GM10248 (cell line): Measurements from ENCODE around the gene GABRG3.

Source experiments
- CTCF ChIA-PET: fragments of 300-600 bp; sonication (Branson Sonifier 250); formaldehyde crosslinking; extraction: SDS; loops from one replicate; lab custom pipeline; 2021; ENCODE audit warnings: antibody characterized with exemption; lab: Yijun Ruan, JAX
- POLR2A ChIA-PET: fragments of 350-650 bp; sonication (Branson Sonifier 250); formaldehyde crosslinking; extraction: SDS; loops from one replicate; lab custom pipeline; 2020; ENCODE audit warnings: antibody characterized with exemption; lab: Yijun Ruan, JAX
- DNase-seq: peaks from one replicate; pipeline ENCODE4 v3.0.0; 2012; ENCODE audit errors: extremely low spot score
- CTCF ChIP-seq: IDR thresholded peaks from 2 replicates; pipeline ENCODE4 v1.5.1; 2012; ENCODE audit warnings: mild to moderate bottlenecking, low read depth; ENCODE audit errors: extremely low read depth, missing control alignments, control extremely low read depth

GABRG3 gene

GRCh38 chr15:26970712-26971210, at the start of gene GABRG3:
GABRG3 (plus strand) TSS chr15:26971181.
- ChIA-PET POLR2A (no interaction called here), CTCF (no interaction called here)
- no peak for TF ChIP-seq CTCF
- no peak for DNase-seq

GRCh38 chr15:26921433-26921832, 49.5 kb upstream of the GABRG3 start:
- DNase-seq, result no peak
- POLR2A ChIA-PET, result no interaction called here
- CTCF ChIA-PET, result interaction anchor here (1.8 kb wide), 1 partner anchor 32 kb away, joined by 3 read pairs; no protein-coding TSS in a partner anchor
- no peak for TF ChIP-seq CTCF

DNA sequence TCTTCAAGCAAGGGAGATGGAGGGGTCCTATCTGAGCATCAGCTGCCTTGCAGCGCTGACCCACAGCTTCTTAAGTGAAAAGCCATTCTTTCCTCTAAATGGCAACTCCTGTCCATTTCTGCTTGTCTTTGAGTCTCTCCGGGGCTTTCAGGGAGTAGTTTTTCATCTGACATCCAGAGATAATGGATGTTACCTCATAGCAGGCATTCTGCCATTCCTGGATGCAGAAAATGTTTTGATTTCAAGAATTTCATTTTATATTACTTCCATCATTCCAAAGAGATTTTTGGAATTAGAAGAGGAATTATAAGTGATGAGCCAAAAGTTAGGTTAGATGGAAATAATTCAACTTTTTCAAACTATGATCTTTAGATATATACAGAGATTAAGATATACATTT, 44.9 kb upstream of the GABRG3 start:
- ChIA-PET POLR2A (no interaction called here), CTCF (no interaction called here)
- no peak for DNase-seq
- no peak for TF ChIP-seq CTCF

DNA sequence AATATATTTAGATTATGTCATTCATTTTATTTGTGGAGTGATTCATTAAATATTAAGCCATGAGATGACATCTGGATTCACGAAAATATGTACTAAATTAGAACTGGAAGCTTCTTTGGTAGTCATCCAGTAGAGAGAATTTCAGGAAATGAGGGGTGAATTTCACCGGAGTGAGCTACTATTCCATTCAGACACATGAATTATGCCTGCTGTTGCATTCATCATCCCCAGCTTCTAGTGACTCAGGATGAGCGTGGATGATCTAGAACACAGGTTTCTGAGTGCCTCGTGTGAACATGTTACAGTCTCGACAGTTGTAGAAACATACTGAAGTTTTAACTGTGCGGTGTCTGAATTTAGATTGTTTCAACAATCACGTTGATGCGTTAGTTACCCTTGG, 42.9 kb upstream of the GABRG3 start:
- no peak for DNase-seq
- no peak for TF ChIP-seq CTCF
- POLR2A ChIA-PET, result no interaction called here
- CTCF ChIA-PET, result no interaction called here

- ChIA-PET CTCF (no interaction called here), POLR2A (no interaction called here)
- DNase-seq, result no peak
- TF ChIP-seq CTCF, result no peak
Observed at GRCh38 chr15:26929588-26929987, 41.4 kb upstream of the GABRG3 start.

DNA sequence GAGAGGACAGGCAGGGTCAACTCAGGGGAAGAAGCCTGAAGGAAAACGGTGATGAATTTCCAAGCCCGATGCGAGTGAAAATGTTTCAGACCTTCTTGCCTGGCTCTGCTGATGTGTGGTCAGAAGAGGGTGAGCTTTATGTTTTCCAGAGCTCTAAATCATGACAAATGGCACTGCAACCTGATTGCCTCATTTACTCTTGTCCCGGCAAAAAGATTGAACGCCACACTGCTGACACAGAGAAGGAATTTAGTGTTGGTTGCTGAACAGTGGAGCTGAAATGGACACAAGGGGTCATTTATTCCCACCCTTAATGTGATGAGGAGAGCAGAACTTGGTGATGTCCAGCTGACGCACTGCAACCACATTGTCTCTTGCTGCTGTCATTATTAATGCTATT, 36.1 kb upstream of the GABRG3 start:
- POLR2A ChIA-PET, result no interaction called here
- no peak for DNase-seq
- CTCF ChIA-PET, result interaction anchor here (1.4 kb wide), 1 partner anchor 16 kb away, joined by 3 read pairs; no protein-coding TSS in a partner anchor
- no peak for TF ChIP-seq CTCF
